K562 (cell line): ENCODE measurements around the gene PRSS27. TPM values are rescaled to one million over a fixed set of nuclear protein-coding genes. Genes with fewer than 3 reads are reported as not detected.
A peak's percentile ranks its signal among the peaks of the same experiment; 100 is the strongest.

ENCODE experiments used
- BHLHE40 ChIP-seq: IDR thresholded peaks from 2 replicates; pipeline ENCODE4 v1.6.1; 2011; ENCODE audit warnings: low read length, improper control_type of control experiment
- CHCHD3 ChIP-seq: fragments of 250-450 bp; sonication (Bioruptor Pico); IDR thresholded peaks from 2 replicates; pipeline ENCODE4 v2.1.2; 2022; ENCODE audit warnings: mild to moderate bottlenecking
- CHD1 ChIP-seq: fragments of 200-600 bp; sonication (generic); IDR thresholded peaks from one replicate; pipeline ENCODE4 v1.6.1; 2012; ENCODE audit warnings: mild to moderate bottlenecking, moderate library complexity, low read length, inconsistent platforms
- FOXM1 ChIP-seq, 2 experiments: fragments of 450-650 bp in 1 of 2; sonication (generic) in 1 of 2; formaldehyde crosslinking in 1 of 2; IDR thresholded peaks; 2 replicates each; pipeline versions ENCODE4 v1.6.1 to v1.9.0; 2017 to 2022; ENCODE audit warnings: low read depth in 2 of 2, mild to moderate bottlenecking in 2 of 2, missing genetic modification reagents in 1 of 2, moderate library complexity in 1 of 2
- HMGN3 ChIP-seq: IDR thresholded peaks from 2 replicates; pipeline ENCODE4 v1.6.1; 2011; ENCODE audit warnings: borderline replicate concordance, low read depth, mild to moderate bottlenecking, mixed read lengths, low read length; ENCODE audit not compliant: insufficient read length; ENCODE audit errors: extremely low read depth
- LCOR ChIP-seq: sonication (generic); formaldehyde crosslinking; IDR thresholded peaks from 2 replicates; pipeline ENCODE4 v1.8.0; 2022; ENCODE audit warnings: mild to moderate bottlenecking, missing genetic modification reagents
- MBD2 ChIP-seq: sonication (generic); IDR thresholded peaks from 2 replicates; pipeline ENCODE4 v1.6.1; 2016; ENCODE audit warnings: low read depth, borderline replicate concordance
- NFRKB ChIP-seq: fragments of 450-650 bp; IDR thresholded peaks from 2 replicates; pipeline ENCODE4 v1.6.1; 2016; ENCODE audit warnings: low read depth
- NONO ChIP-seq, 2 experiments: fragments of 200-400 bp in 1 of 2; fragments of 450-650 bp in 1 of 2; formaldehyde crosslinking in 1 of 2; IDR thresholded peaks; 2 replicates each; pipeline ENCODE4 v1.6.1; 2017; ENCODE audit warnings: low read depth in 2 of 2, mild to moderate bottlenecking in 2 of 2, moderate library complexity in 2 of 2, low read length in 1 of 2
- NR2C2 ChIP-seq, 2 experiments: fragments of 200-800 bp in 1 of 2; sonication (Bioruptor generic) in 1 of 2; sonication (generic) in 1 of 2; formaldehyde crosslinking in 1 of 2; IDR thresholded peaks; 2 replicates each; pipeline versions ENCODE4 v1.6.1 to v1.8.0; 2016 to 2022; ENCODE audit warnings: mild to moderate bottlenecking in 1 of 2, missing compliant biosample characterization in 1 of 2, missing genetic modification characterization in 1 of 2, missing genetic modification reagents in 1 of 2
- NUFIP1 ChIP-seq: fragments of 450-650 bp; IDR thresholded peaks from 2 replicates; pipeline ENCODE4 v1.6.1; 2018; ENCODE audit not compliant: partially characterized antibody
- PCBP1 ChIP-seq: fragments of 200-400 bp; formaldehyde crosslinking; IDR thresholded peaks from 2 replicates; pipeline ENCODE4 v1.6.1; 2018; ENCODE audit warnings: mild to moderate bottlenecking, low read depth, low read length; ENCODE audit not compliant: poor library complexity, severe bottlenecking
- RBM22 ChIP-seq: fragments of 200-400 bp; formaldehyde crosslinking; IDR thresholded peaks from 2 replicates; pipeline ENCODE4 v1.6.1; 2018; ENCODE audit warnings: low read length, low read depth; ENCODE audit not compliant: poor library complexity, severe bottlenecking
- RFX7 ChIP-seq: fragments of 250-450 bp; sonication (Bioruptor Pico); IDR thresholded peaks from 2 replicates; pipeline ENCODE4 v1.5.1; 2021; ENCODE audit warnings: mild to moderate bottlenecking
- TRIM24 ChIP-seq, 2 experiments: fragments of 450-650 bp; IDR thresholded peaks; 2 replicates each; pipeline ENCODE4 v1.6.1; 2016
- ZBTB8A ChIP-seq: fragments of 450-650 bp; IDR thresholded peaks from 2 replicates; pipeline ENCODE4 v1.6.1; 2018; ENCODE audit warnings: mild to moderate bottlenecking, moderate library complexity; ENCODE audit not compliant: partially characterized antibody
- polyA plus RNA-seq, 8 experiments: library from polyadenylated mRNA; depleted of rRNA in 4 of 8; stranded (reverse) in 5 of 8; unstranded in 3 of 8; fragments of >200 nt; fragmentation: Nextera tagmentation in 2 of 8; fragmentation: Illumina TruSeq in 1 of 8; extraction: Ambion mirVana in 2 of 8; extraction: Trizol in 1 of 8; gene quantifications; 2 replicates each; pipeline versions ENCODE4 v1.2.1 to v1.2.3, GENCODE V29; 2011 to 2014; ENCODE audit warnings: inconsistent platforms in 1 of 8, missing spikeins in 1 of 8
- total RNA-seq, 7 experiments: library from RNA; depleted of rRNA in 6 of 7; stranded (reverse); fragments of >200 nt in 6 of 7; fragmentation: Illumina TruSeq in 2 of 7; extraction: Trizol in 2 of 7; gene quantifications; 2 replicates each; pipeline versions ENCODE4 v1.2.1 to v1.2.3, GENCODE V29; 2011 to 2021; ENCODE audit warnings: low replicate concordance in 1 of 7
- TF ChIP-seq, protein P1 (sequence below), 2 experiments: fragments of 450-650 bp; IDR thresholded peaks; 2 replicates each; pipeline ENCODE4 v1.6.1; 2018; ENCODE audit warnings: mild to moderate bottlenecking in 2 of 2, low read depth in 1 of 2; ENCODE audit not compliant: partially characterized antibody in 2 of 2
- TF ChIP-seq, protein P2 (sequence below), 2 experiments: fragments of 450-650 bp in 1 of 2; IDR thresholded peaks; 2 replicates each; pipeline ENCODE4 v1.6.1; 2011 to 2017; ENCODE audit warnings: low read depth in 2 of 2, antibody characterized with exemption in 1 of 2, borderline replicate concordance in 1 of 2, low read length in 1 of 2, mild to moderate bottlenecking in 1 of 2, mixed read lengths in 1 of 2; ENCODE audit not compliant: control insufficient read depth in 1 of 2

Gene PRSS27
- total and polyA plus RNA-seq, 9 of the 15 experiments (the other 6 are each of a cell fraction or from before 2014, with no cell fraction given), result 0.09 to 0.20 (median 0.17) TPM; not detected in 5

DNA sequence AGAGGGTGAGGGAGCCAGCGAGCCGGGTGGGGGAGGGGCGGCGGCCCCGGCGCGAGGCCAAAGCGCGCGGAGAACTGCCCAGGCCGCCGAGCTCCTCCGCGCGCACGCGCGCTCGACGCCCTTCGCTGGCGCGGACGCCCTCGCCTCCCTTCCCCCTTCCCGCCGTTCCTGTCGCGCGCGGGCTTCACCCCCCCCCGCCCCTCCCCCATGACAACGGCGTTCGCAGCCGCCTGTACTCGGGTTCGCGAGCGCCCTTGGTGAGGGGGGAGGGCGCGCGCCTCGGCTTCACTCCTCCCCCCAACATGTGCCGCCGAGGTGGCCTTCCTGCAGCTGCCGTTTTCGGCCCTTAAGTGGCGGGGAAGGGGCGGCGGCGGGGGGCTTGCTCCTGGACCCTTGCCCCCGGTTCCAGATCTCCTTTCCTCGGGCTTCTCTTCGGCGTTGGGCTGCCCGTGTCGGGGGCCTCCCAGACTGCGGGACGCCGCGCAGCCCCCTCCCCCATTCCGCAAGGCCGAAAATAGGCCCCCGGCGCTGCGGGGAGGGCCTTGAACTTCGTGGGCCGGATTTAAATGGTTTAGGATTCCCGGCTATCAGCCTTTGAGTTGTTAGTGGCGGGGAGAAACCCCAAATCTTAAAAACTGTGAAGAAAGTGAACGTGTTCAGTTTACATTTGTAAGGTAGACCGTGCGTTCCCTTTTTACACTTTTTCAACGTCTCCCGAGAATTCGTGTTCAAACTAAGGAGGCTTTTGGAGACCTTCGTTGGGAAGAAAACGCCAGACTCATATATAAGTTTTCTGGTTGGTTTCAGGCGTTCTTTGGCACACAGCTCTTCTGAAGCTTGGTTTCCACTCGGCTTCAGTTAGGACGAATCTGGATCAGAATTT, 33.1 kb upstream of the PRSS27 start (continued):
- TF ChIP-seq, protein P1, sequence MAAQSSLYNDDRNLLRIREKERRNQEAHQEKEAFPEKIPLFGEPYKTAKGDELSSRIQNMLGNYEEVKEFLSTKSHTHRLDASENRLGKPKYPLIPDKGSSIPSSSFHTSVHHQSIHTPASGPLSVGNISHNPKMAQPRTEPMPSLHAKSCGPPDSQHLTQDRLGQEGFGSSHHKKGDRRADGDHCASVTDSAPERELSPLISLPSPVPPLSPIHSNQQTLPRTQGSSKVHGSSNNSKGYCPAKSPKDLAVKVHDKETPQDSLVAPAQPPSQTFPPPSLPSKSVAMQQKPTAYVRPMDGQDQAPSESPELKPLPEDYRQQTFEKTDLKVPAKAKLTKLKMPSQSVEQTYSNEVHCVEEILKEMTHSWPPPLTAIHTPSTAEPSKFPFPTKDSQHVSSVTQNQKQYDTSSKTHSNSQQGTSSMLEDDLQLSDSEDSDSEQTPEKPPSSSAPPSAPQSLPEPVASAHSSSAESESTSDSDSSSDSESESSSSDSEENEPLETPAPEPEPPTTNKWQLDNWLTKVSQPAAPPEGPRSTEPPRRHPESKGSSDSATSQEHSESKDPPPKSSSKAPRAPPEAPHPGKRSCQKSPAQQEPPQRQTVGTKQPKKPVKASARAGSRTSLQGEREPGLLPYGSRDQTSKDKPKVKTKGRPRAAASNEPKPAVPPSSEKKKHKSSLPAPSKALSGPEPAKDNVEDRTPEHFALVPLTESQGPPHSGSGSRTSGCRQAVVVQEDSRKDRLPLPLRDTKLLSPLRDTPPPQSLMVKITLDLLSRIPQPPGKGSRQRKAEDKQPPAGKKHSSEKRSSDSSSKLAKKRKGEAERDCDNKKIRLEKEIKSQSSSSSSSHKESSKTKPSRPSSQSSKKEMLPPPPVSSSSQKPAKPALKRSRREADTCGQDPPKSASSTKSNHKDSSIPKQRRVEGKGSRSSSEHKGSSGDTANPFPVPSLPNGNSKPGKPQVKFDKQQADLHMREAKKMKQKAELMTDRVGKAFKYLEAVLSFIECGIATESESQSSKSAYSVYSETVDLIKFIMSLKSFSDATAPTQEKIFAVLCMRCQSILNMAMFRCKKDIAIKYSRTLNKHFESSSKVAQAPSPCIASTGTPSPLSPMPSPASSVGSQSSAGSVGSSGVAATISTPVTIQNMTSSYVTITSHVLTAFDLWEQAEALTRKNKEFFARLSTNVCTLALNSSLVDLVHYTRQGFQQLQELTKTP (IDR thresholded peaks at IDR 0.05; ENCODE audit: low read depth in 1 of 2, partially characterized antibody in 2 of 2), result peak in 1 of 2 experiments; percentile 63
- TF ChIP-seq BHLHE40 (peak; percentile 47; the same call in 1 of the 2 replicates), NONO (IDR thresholded peaks at IDR 0.05; ENCODE audit: low read depth in 2 of 2, low read length in 1 of 2) (peak in 1 of 2 experiments; percentile 0; a peak in 2 of 4 replicates), NR2C2 (CRISPR knock-in tag; IDR thresholded peaks at IDR 0.05) (peak; percentile 19; the same call in 1 of the 2 replicates), NR2C2 (tag; IDR thresholded peaks at IDR 0.05) (no peak; the same call in 1 of the 2 replicates), NFRKB (0 out of 2 replicates have a peak, but pooled peaks have one; percentile 37), NUFIP1 (no peak), FOXM1 (IDR thresholded peaks at IDR 0.05; ENCODE audit: low read depth) (no peak; the same call in 1 of the 2 replicates), FOXM1 (CRISPR knock-in tag; IDR thresholded peaks at IDR 0.05; ENCODE audit: low read depth) (peak; percentile 49; the same call in 1 of the 2 replicates), CHCHD3 (CRISPR knock-in tag) (no peak), ZBTB8A (no peak), RBM22 (peak; percentile 73), MBD2 (0 out of 2 replicates have a peak, but pooled peaks have one; percentile 26), LCOR (CRISPR knock-in tag) (peak; percentile 68; the same call in 1 of the 2 replicates), PCBP1 (peak; percentile 88), RFX7 (CRISPR knock-in tag) (no peak), TRIM24 (IDR thresholded peaks at IDR 0.05) (peak in 1 of 2 experiments; percentile 61; a peak in 2 of 4 replicates), CHD1 (peak; percentile 12), HMGN3 (peak; percentile 82)
- TF ChIP-seq, protein P2, sequence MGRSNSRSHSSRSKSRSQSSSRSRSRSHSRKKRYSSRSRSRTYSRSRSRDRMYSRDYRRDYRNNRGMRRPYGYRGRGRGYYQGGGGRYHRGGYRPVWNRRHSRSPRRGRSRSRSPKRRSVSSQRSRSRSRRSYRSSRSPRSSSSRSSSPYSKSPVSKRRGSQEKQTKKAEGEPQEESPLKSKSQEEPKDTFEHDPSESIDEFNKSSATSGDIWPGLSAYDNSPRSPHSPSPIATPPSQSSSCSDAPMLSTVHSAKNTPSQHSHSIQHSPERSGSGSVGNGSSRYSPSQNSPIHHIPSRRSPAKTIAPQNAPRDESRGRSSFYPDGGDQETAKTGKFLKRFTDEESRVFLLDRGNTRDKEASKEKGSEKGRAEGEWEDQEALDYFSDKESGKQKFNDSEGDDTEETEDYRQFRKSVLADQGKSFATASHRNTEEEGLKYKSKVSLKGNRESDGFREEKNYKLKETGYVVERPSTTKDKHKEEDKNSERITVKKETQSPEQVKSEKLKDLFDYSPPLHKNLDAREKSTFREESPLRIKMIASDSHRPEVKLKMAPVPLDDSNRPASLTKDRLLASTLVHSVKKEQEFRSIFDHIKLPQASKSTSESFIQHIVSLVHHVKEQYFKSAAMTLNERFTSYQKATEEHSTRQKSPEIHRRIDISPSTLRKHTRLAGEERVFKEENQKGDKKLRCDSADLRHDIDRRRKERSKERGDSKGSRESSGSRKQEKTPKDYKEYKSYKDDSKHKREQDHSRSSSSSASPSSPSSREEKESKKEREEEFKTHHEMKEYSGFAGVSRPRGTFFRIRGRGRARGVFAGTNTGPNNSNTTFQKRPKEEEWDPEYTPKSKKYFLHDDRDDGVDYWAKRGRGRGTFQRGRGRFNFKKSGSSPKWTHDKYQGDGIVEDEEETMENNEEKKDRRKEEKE (IDR thresholded peaks at IDR 0.05; ENCODE audit: borderline replicate concordance in 1 of 2, control insufficient read depth in 1 of 2, low read depth in 2 of 2, low read length in 1 of 2), result 0 out of 4 replicates have a peak, but pooled peaks of 1 of the 2 experiments have one; percentile 69
